ENCODE measurements around the gene KCNH3. TPM values are rescaled to one million over a fixed set of nuclear protein-coding genes. Genes with fewer than 3 reads are reported as not detected.

Gene KCNH3
- total RNA-seq, 2 donors from 2014 or later = 0.35 to 0.95 TPM

- peaks cover 9 to 16% of the 10 kb centered on the region in 2 donors for H3K4me1 ChIP-seq (ENCODE audit: control insufficient read depth in 1 of 2, low read depth in 2 of 2)
- no peak overlapping the region for H3K27ac ChIP-seq
- H3K36me3 ChIP-seq = no peaks in the 10 kb centered on the region
- DNase-seq (ENCODE audit: low spot score) = no peak
- H3K9me3 ChIP-seq = no peaks in the 10 kb centered on the region
- no peak for TF ChIP-seq CTCF (IDR thresholded peaks at IDR 0.05)
- no peak for ATAC-seq (ENCODE audit: insufficient number of reproducible peaks, low FRiP score, low read depth)
- H3K4me3 ChIP-seq = no peak overlapping the region
- peaks cover 9% of the 10 kb centered on the region for H3K27me3 ChIP-seq (replicated peaks; ENCODE audit: insufficient read depth)
Observed at GRCh38 chr12:49540229-49541139, 1.7 kb downstream of the KCNH3 start.

- no peak for TF ChIP-seq CTCF (IDR thresholded peaks at IDR 0.05)
- Histone ChIP-seq H3K4me3 (no peak overlapping the region), H3K27me3 (replicated peaks; ENCODE audit: insufficient read depth) (peaks cover 9% of the 10 kb centered on the region), H3K9me3 (no peaks in the 10 kb centered on the region), H3K36me3 (no peaks in the 10 kb centered on the region), H3K4me1 (ENCODE audit: control insufficient read depth in 1 of 2, low read depth in 2 of 2) (peaks cover 9 to 16% of the 10 kb centered on the region in 2 donors), H3K27ac (no peak overlapping the region)
- ATAC-seq (ENCODE audit: insufficient number of reproducible peaks, low FRiP score, low read depth) (no peak), DNase-seq (ENCODE audit: low spot score) (no peak)
Observed at GRCh38 chr12:49541140-49541861, 2.5 kb downstream of the KCNH3 start.

- no peak for DNase-seq (ENCODE audit: low spot score)
- H3K36me3 ChIP-seq = no peaks in the 10 kb centered on the region
- TF ChIP-seq CTCF (IDR thresholded peaks at IDR 0.05) = no peak
- no peak overlapping the region for H3K4me3 ChIP-seq
- no peak for ATAC-seq (ENCODE audit: insufficient number of reproducible peaks, low FRiP score, low read depth)
- H3K4me1 ChIP-seq (ENCODE audit: control insufficient read depth in 1 of 2, low read depth in 2 of 2) = peaks cover 9 to 16% of the 10 kb centered on the region in 2 donors
- no peak overlapping the region for H3K27ac ChIP-seq
- H3K27me3 ChIP-seq (replicated peaks; ENCODE audit: insufficient read depth) = peaks cover 9% of the 10 kb centered on the region
- H3K9me3 ChIP-seq = no peaks in the 10 kb centered on the region
Observed at GRCh38 chr12:49541911-49542505, 3.2 kb downstream of the KCNH3 start.

- Histone ChIP-seq H3K4me1 (ENCODE audit: control insufficient read depth in 1 of 2, low read depth in 2 of 2) (peaks cover 5 to 11% of the 10 kb centered on the region in 2 donors), H3K4me3 (no peak overlapping the region), H3K9me3 (no peaks in the 10 kb centered on the region), H3K27ac (no peak overlapping the region), H3K36me3 (no peaks in the 10 kb centered on the region), H3K27me3 (replicated peaks; ENCODE audit: insufficient read depth) (peaks cover 6% of the 10 kb centered on the region)
- DNase-seq (ENCODE audit: low spot score) = no peak
- no peak for ATAC-seq (ENCODE audit: insufficient number of reproducible peaks, low FRiP score, low read depth)
- no peak for TF ChIP-seq CTCF (IDR thresholded peaks at IDR 0.05)
Observed at GRCh38 chr12:49542592-49543160, 3.8 kb downstream of the KCNH3 start.
